ENCODE measurements around the gene TRMT10A. TPM values are rescaled to one million over a fixed set of nuclear protein-coding genes. Genes with fewer than 3 reads are reported as not detected.

The TRMT10A gene
- 10 to 100 TPM in 1 of 2 experiments, 1 to 10 TPM in 1; 7.9 to 10.5 TPM for total RNA-seq

GRCh38 chr4:99563310-99564186, at the start of gene TRMT10A:
Gene TRMT10A, minus strand, starts transcription at chr4:99564039. Its CDS starts 4,701 bp downstream, at chr4:99559338.
- H3K4me3 Mint-ChIP-seq, result peak within 1 kb of the TSS; percentile 98
- CTCF ChIA-PET, result interaction anchor here (0.6 to 1.6 kb wide), 11 partner anchors 9 to 1555 kb away, joined by 3 to 13 read pairs (median 3); partner anchors contain the start of genes DAPP1, DNAJB14, LAMTOR3 and METAP1
- peak within 1 kb of the TSS; percentile 100 for H3K27ac Mint-ChIP-seq
- POLR2A ChIA-PET, result interaction anchor here (0.6 to 1.5 kb wide), 2 partner anchors 253 to 568 kb away, joined by 3 to 5 read pairs; partner anchors contain the start of genes DAPP1 and METAP1
- no peaks in the 10 kb centered on the region for H3K36me3 Mint-ChIP-seq (ENCODE audit: low read depth)
- peaks cover 34% of the 10 kb centered on the region for H3K4me1 Mint-ChIP-seq
- DNase-seq, result peak; percentile 95
- peaks cover 25% of the 10 kb centered on the region for H3K27me3 Mint-ChIP-seq
- H3K9me3 Mint-ChIP-seq, result no peaks in the 10 kb centered on the region

GRCh38 chr4:99612704-99613103, 48.9 kb upstream of the TRMT10A start:
- CTCF ChIA-PET, result no interaction called here
- Mint-ChIP-seq H3K36me3 (ENCODE audit: low read depth) (no peaks in the 10 kb centered on the region), H3K27me3 (peaks cover 16% of the 10 kb centered on the region), H3K9me3 (no peaks in the 10 kb centered on the region), H3K4me3 (no peak overlapping the region), H3K27ac (no peak overlapping the region), H3K4me1 (no peaks in the 10 kb centered on the region)
- POLR2A ChIA-PET, result no interaction called here
- DNase-seq, result no peak

GRCh38 chr4:99612281-99612680, 48.4 kb upstream of the TRMT10A start:
- no peaks in the 10 kb centered on the region for H3K9me3 Mint-ChIP-seq
- H3K4me1 Mint-ChIP-seq, result no peaks in the 10 kb centered on the region
- no peak overlapping the region for H3K4me3 Mint-ChIP-seq
- DNase-seq, result no peak
- H3K27ac Mint-ChIP-seq, result no peak overlapping the region
- POLR2A ChIA-PET, result no interaction called here
- H3K27me3 Mint-ChIP-seq, result peaks cover 16% of the 10 kb centered on the region
- CTCF ChIA-PET, result no interaction called here
- no peaks in the 10 kb centered on the region for H3K36me3 Mint-ChIP-seq (ENCODE audit: low read depth)

GRCh38 chr4:99610605-99611175, 46.9 kb upstream of the TRMT10A start:
- POLR2A ChIA-PET, result no interaction called here
- Mint-ChIP-seq H3K9me3 (no peaks in the 10 kb centered on the region), H3K27ac (no peak overlapping the region), H3K4me1 (no peaks in the 10 kb centered on the region), H3K4me3 (no peak overlapping the region), H3K36me3 (ENCODE audit: low read depth) (no peaks in the 10 kb centered on the region), H3K27me3 (peaks cover 17% of the 10 kb centered on the region)
- DNase-seq, result no peak
- CTCF ChIA-PET, result no interaction called here

GRCh38 chr4:99608417-99608816, 44.6 kb upstream of the TRMT10A start:
- CTCF ChIA-PET, result no interaction called here
- no peaks in the 10 kb centered on the region for H3K4me1 Mint-ChIP-seq
- no peak for DNase-seq
- H3K4me3 Mint-ChIP-seq, result no peak overlapping the region
- no peaks in the 10 kb centered on the region for H3K9me3 Mint-ChIP-seq
- H3K27ac Mint-ChIP-seq, result no peak overlapping the region
- peaks cover 29% of the 10 kb centered on the region for H3K27me3 Mint-ChIP-seq
- no peaks in the 10 kb centered on the region for H3K36me3 Mint-ChIP-seq (ENCODE audit: low read depth)
- POLR2A ChIA-PET, result no interaction called here

GRCh38 chr4:99606716-99607115, 42.9 kb upstream of the TRMT10A start:
- Mint-ChIP-seq H3K4me3 (no peak overlapping the region), H3K36me3 (ENCODE audit: low read depth) (no peaks in the 10 kb centered on the region), H3K4me1 (no peaks in the 10 kb centered on the region), H3K9me3 (no peaks in the 10 kb centered on the region), H3K27me3 (peaks cover 22% of the 10 kb centered on the region), H3K27ac (no peak overlapping the region)
- ChIA-PET CTCF (no interaction called here), POLR2A (no interaction called here)
- DNase-seq, result no peak

GRCh38 chr4:99594818-99595217, 31.0 kb upstream of the TRMT10A start:
- ChIA-PET POLR2A (no interaction called here), CTCF (no interaction called here)
- Mint-ChIP-seq H3K36me3 (ENCODE audit: low read depth) (no peaks in the 10 kb centered on the region), H3K27ac (no peak overlapping the region), H3K4me1 (no peaks in the 10 kb centered on the region), H3K9me3 (no peaks in the 10 kb centered on the region), H3K27me3 (peaks cover 6% of the 10 kb centered on the region), H3K4me3 (no peak overlapping the region)
- no peak for DNase-seq

- ChIA-PET CTCF (no interaction called here), POLR2A (no interaction called here)
- no peaks in the 10 kb centered on the region for H3K36me3 Mint-ChIP-seq (ENCODE audit: low read depth)
- H3K4me3 Mint-ChIP-seq, result no peak overlapping the region
- peaks cover 6% of the 10 kb centered on the region for H3K27me3 Mint-ChIP-seq
- no peaks in the 10 kb centered on the region for H3K9me3 Mint-ChIP-seq
- no peak overlapping the region for H3K27ac Mint-ChIP-seq
- DNase-seq, result no peak
- H3K4me1 Mint-ChIP-seq, result no peaks in the 10 kb centered on the region
Observed at GRCh38 chr4:99593781-99594641, 30.2 kb upstream of the TRMT10A start.

GRCh38 chr4:99591757-99592156, 27.9 kb upstream of the TRMT10A start:
- ChIA-PET CTCF (no interaction called here), POLR2A (no interaction called here)
- H3K4me3 Mint-ChIP-seq, result no peak overlapping the region
- no peaks in the 10 kb centered on the region for H3K36me3 Mint-ChIP-seq (ENCODE audit: low read depth)
- H3K9me3 Mint-ChIP-seq, result no peaks in the 10 kb centered on the region
- peaks cover 2% of the 10 kb centered on the region for H3K27me3 Mint-ChIP-seq
- H3K27ac Mint-ChIP-seq, result no peak overlapping the region
- DNase-seq, result no peak
- H3K4me1 Mint-ChIP-seq, result no peaks in the 10 kb centered on the region

GRCh38 chr4:99587803-99588202, 24.0 kb upstream of the TRMT10A start:
- Mint-ChIP-seq H3K4me1 (no peaks in the 10 kb centered on the region), H3K27me3 (peaks cover 18% of the 10 kb centered on the region), H3K27ac (no peak overlapping the region), H3K9me3 (no peaks in the 10 kb centered on the region), H3K36me3 (ENCODE audit: low read depth) (no peaks in the 10 kb centered on the region), H3K4me3 (no peak overlapping the region)
- DNase-seq, result no peak
- ChIA-PET CTCF (no interaction called here), POLR2A (no interaction called here)

GRCh38 chr4:99587309-99587708, 23.5 kb upstream of the TRMT10A start:
- H3K27ac Mint-ChIP-seq, result no peak overlapping the region
- no peak overlapping the region for H3K4me3 Mint-ChIP-seq
- no peaks in the 10 kb centered on the region for H3K4me1 Mint-ChIP-seq
- no peaks in the 10 kb centered on the region for H3K9me3 Mint-ChIP-seq
- peaks cover 21% of the 10 kb centered on the region for H3K27me3 Mint-ChIP-seq
- DNase-seq, result no peak
- CTCF ChIA-PET, result interaction anchor here (0.6 kb wide), 1 partner anchor 105 kb away, joined by 4 read pairs; no protein-coding TSS in a partner anchor
- POLR2A ChIA-PET, result no interaction called here
- no peaks in the 10 kb centered on the region for H3K36me3 Mint-ChIP-seq (ENCODE audit: low read depth)

- ChIA-PET CTCF (interaction anchor here (0.6 kb wide), 1 partner anchor 106 kb away, joined by 4 read pairs; no protein-coding TSS in a partner anchor), POLR2A (no interaction called here)
- no peaks in the 10 kb centered on the region for H3K4me1 Mint-ChIP-seq
- peaks cover 26% of the 10 kb centered on the region for H3K27me3 Mint-ChIP-seq
- no peak overlapping the region for H3K4me3 Mint-ChIP-seq
- H3K9me3 Mint-ChIP-seq, result no peaks in the 10 kb centered on the region
- DNase-seq, result no peak
- H3K27ac Mint-ChIP-seq, result no peak overlapping the region
- H3K36me3 Mint-ChIP-seq (ENCODE audit: low read depth), result no peaks in the 10 kb centered on the region
Observed at GRCh38 chr4:99586797-99587196, 23.0 kb upstream of the TRMT10A start.

GRCh38 chr4:99586322-99586721, 22.5 kb upstream of the TRMT10A start:
- no peaks in the 10 kb centered on the region for H3K36me3 Mint-ChIP-seq (ENCODE audit: low read depth)
- ChIA-PET CTCF (no interaction called here), POLR2A (no interaction called here)
- no peak overlapping the region for H3K27ac Mint-ChIP-seq
- peaks cover 29% of the 10 kb centered on the region for H3K27me3 Mint-ChIP-seq
- DNase-seq, result no peak
- no peaks in the 10 kb centered on the region for H3K9me3 Mint-ChIP-seq
- no peaks in the 10 kb centered on the region for H3K4me1 Mint-ChIP-seq
- H3K4me3 Mint-ChIP-seq, result no peak overlapping the region

Measured in activated CD4-positive, alpha-beta T cell treated with anti-CD3 and anti-CD28 coated beads, Interleukin-2, amount 10 ng/mL, durations not matched to agents 7 days and 5 days (primary cell).